Body of pancreas (tissue), 4 donors: Measurements from ENCODE around the gene STRADB.

ENCODE experiments used
- CTCF ChIP-seq, 7 experiments: fragments of 450-650 bp in 4 of 7; fragments of 200-600 bp in 3 of 7; sonication (generic) in 3 of 7; IDR thresholded peaks; one replicate each; pipeline ENCODE4 v1.5.1; 2016 to 2019; ENCODE audit warnings: antibody characterized with exemption in 7 of 7
- POLR2A ChIP-seq, 3 donors: fragments of 450-650 bp; IDR thresholded peaks; one replicate each; pipeline ENCODE4 v1.6.1; 2016; ENCODE audit warnings: antibody characterized with exemption in 3 of 3, mild to moderate bottlenecking in 2 of 3

DNA sequence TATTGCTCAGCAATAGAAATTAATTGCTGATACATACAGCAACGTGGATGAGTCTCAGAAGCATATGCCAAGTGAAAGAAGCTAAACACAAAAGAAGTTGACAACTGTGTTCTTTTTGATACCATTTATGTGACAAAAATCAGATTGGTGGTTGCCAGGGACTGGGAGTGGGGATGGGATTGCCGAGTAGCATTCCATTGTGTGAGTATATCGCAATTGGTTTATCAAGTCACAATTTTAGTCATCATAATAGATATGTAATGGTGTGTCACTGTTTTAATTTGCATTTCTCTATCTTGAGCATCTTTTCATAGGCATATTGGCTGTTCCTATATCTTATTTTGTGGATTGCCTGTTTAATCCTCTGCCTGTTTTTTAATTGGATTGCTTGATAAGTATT lies 20.9 kb downstream of the STRADB start:
- TF ChIP-seq CTCF (IDR thresholded peaks at IDR 0.05) (no peak), POLR2A (IDR thresholded peaks at IDR 0.05) (no peak)
